H4 (cell line): ENCODE data around the gene TSSC4. TPM values are rescaled to one million over a fixed set of nuclear protein-coding genes. Genes with fewer than 3 reads are reported as not detected.

Source experiments
- DNase-seq: peaks from one replicate; pipeline ENCODE4 v3.0.0-alpha.2; 2015; ENCODE audit warnings: low spot score
- total RNA-seq: library from RNA; depleted of rRNA; stranded (reverse); fragments of >200 nt; shearing (Covaris generic); gene quantifications from 2 replicates; pipeline ENCODE4 v1.2.3, GENCODE V29; 2014

Gene TSSC4
- total RNA-seq, 1 experiment from 2014 or later = 32.8 TPM

DNA sequence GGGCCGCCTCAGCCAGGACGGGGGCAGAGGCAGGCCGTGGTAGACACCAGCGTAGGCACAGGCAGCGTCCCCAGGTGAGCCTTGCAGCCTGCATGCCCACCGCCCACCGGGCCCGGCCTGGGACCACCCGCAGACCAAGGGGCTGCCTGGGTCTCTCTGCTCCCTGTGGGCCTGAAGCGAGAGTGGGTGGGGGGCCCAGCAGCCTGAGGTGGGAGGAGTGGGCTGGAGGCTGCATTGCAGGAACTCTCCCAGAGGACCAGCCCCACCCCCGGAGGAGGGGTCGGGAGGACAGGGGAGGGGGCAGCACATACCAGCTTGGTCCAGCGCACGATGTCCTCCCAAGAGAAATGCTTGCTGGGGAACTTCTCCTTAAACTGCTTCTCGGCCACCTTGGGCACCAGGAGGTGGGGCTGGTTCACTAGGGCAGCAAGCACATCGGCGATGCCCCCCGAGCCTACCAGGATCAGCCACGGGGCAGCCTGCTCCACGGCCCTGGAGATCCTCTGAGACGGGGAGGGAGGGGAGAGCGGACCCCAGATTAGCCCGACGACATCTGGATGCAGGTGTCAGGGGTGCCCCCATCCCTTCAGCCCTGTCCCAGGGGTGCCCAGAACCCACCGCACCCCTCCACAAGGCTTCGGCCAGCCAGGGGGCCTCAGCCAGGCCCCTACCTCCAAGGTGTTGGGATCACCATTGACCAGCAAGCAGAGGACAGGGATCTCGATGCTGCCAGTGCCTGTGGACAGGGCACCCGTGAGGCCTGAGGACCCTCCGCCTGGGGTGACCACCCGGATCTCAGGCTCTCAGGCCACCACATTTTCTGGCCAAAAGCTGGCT, 17.5 kb downstream of the TSSC4 start:
- no peak for DNase-seq

DNA sequence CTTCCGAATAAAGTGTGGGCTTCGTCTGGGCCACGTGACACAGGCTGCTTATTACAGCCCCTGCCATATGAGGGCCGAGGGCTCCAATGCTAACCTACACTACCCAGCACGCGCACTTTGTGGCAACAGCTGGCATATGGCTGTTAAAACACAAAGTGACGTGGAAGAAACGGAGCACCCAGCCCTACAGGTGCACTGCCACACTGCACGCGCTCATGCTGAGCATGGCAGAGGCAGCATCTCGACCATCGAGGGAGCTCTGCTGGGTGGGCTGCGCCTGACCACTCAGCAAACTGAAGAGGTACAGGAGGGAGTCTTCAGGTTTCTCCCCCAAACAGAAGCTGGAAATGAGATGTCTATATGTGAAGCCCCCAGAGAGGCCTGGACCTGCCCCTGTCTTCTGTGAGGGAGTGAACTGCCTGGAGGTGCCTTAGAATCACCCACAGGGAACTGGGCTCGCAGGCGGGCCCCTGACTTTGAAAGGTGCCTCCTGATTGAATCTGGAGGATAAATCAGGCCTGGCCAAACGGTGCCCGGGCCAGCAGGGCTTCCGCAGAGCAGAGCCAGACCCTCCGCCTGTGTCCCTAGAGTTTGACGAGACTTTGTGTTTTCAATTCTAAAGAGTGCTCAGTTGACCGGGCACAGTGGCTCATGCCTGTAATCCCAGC, 18.3 kb downstream of the TSSC4 start:
- no peak for DNase-seq

DNA sequence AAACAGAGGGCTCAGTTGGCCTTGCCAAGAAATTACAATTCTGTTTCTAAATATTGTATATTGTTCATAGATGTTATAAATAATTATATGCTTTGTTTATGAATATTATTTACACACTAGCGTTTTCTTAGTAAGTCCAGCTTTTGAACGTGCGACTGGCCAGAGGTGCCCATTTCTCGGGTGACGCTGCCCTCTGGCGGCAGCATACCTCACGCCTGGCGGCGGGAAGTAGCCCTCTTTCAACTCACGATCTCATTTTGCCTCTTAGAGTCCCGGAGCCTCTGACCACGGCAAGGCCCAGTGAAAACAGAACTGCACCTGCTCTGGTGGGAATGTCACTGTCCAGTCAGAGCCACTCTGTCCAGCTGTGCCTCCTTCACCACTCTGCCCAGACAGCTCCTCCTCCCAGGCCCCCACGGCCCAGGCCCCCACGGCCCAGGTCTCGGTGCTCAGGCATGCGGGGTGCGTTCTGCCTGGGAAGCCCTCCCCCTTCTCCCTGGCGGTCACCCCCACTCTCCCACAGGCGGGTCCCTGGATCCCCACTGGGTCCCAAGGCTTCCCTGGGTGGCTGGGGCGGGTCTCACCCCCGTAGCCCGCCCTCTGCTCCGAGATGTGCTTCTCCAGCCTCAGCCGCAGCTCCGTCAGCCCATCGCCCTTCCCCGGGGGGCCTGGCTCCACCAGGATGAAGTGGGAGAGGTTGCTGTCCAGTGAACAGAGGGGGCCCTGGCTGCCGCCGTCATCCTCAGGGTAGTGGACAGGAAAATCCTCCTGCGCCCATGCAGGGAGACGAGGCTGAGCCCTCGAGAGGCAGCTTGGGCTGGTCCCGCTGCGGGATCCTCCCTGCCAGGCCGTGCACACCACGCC, 19.3 kb downstream of the TSSC4 start:
- peak; percentile 76 for DNase-seq

DNA sequence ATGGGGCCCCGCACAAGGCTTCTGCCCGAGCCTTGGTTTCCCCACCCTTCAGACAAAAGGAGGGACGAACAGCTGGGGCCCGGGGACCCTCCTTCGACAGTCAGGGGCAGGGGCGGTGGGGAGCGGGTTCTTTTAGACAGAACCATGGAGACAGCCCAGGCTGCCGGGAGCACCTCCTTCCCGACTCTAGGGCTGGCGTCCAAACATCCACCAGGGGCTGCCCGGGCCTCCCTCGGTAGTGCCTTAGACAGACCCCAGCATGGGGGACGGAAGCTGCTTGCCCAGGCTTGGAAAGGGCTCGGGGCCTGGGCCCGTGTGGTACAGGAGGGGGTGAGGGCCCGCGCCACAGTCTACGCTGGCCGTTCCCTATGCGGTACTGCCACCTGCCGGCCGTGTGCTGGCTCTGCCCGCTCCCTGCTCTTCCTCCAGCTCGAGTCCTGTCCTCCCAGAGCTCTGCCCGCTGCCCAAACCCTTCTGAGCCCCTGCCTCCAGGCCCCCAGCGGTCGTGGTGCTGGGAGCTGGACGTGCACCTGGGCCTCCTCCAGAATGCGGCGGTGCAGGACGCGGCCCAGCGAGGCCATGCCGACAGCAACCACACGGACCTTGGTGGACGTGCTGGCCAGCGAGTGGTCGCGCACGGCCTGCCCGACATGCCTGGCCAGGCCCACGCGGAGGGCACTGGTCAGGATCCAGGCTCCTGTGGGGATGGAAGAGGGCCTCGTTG, 20.1 kb downstream of the TSSC4 start:
- peak; percentile 69 for DNase-seq

DNA sequence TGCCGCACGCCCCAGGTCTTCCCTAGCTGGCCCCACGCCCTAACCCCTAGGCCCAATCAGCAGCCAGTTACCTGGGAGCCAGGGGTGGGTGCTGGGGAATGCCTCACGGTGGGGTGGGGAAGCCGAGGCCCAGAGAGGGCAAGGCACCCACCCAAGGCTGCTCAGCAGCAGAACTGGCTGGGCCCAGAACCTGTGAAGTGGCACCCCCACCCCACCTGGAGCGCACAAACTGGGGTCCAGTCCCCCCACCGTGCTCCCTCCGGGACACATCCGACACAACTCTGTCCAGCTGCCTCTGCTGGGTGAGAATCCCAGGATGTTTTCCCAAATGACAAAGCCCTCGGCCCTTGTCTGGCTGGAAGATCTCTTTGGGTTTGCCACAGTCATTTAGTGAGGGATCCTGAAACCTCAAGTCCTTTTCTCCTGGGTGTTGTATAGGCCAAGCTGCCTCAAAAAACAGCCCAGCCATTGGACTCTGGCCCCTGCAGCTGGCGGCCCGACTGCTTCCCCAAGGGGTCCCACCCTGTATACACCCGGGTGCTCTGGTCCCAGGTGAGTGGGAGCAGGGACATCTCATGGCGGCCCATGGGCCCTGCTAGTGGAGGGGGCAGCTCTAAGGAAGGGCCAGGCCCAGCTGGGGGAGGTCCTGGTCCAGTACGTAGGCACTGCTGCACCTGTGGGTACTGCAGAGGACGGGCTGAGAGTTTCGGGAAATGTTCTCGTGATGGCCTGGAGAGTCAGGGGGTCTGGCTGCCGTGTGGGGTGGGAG, 20.9 kb downstream of the TSSC4 start:
- DNase-seq = no peak

DNA sequence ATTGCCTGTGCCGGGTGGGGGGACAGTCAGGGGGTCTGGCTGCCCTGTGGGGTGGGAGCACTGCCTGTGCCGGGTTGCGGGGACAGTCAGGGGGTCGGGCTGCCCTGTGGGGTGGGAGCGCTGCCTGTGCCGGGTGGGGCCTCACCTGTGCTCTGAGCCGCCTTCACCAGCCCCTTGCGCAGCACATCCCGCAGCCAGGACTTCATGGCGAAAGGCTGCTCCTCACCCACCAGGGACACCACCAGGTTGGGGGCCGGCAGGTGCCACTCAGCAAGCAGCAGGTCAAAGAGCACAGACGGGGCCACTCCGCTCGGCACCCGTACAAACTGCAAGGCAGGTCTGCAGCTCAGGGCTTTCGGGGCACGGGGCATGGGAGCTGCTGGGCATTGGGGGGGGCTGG, 21.4 kb downstream of the TSSC4 start:
- DNase-seq = no peak

DNA sequence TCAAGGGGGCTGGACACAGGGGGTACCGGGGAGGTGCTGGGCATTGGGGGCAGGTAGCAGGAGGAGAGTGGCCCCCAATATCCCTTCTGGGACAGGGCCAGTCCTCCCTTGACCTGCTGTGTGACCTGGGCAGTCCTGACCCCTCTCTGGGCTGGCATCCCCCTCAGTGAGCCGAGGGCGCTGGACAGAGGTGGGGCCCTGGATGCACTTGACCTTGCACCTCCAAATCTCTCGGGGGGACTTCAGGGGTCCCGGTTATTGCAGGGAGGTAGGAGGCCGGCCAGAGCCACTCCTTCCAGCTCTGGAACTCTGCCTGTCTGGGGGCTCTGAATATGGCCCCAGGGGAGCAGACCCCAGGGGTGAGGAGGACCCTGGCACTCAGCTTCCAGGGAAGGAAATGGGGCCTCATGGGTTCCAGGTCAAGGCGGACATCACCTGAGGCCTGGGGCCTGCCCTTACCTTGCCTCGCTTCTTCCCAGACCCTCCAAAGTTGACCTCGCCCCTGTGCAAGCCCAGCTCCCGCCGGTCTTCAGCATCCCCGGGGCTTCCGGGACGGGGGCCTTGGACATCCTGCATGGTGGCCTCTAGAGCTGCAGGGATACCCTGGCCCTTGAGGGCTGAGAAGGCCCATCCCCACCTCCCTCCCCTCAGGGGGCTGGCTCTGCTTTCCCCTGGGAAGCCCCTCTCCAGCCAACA, 22.1 kb downstream of the TSSC4 start:
- no peak for DNase-seq

DNA sequence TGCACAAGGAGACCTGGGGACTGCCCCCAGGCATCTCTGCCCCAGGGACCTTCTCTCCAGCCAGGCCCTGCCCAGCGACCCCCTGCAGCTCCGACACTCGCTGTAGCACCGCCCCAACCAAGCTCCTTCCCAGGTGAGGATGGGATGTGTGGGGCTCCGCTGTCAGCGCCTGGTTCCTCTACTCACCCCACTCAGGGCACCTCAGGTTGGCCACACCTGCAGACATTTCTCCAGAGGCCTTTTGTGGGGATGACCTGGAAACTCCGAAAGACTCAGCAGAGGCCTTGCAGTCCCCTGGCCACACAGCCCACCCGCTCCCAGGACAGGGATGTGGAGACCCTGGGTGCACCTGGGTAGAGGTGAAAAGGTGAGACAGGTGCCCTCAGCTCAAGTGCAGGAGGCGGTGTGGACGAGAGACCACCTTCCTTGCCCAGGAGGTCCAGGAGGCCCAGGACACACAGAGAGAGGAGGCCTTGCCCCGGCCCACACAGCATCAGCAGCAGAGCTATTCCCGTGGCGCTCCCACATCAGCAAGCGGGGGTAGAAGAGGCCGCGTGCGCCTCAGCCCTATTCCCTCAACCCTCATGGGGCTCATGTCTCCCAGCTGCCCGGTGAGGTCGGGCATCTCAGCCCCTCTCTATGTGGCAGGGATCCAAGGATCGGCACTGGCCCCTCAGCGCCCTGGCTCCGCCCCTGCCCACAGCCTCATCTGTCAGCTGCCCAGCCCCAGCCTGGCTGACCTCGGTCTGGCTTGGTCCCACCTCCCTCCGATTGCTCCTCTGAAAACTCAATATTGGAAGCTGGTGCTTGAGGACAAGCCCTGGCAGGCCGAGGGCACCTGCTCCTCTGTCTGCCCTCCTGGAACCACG, 22.8 kb downstream of the TSSC4 start:
- no peak for DNase-seq

DNA sequence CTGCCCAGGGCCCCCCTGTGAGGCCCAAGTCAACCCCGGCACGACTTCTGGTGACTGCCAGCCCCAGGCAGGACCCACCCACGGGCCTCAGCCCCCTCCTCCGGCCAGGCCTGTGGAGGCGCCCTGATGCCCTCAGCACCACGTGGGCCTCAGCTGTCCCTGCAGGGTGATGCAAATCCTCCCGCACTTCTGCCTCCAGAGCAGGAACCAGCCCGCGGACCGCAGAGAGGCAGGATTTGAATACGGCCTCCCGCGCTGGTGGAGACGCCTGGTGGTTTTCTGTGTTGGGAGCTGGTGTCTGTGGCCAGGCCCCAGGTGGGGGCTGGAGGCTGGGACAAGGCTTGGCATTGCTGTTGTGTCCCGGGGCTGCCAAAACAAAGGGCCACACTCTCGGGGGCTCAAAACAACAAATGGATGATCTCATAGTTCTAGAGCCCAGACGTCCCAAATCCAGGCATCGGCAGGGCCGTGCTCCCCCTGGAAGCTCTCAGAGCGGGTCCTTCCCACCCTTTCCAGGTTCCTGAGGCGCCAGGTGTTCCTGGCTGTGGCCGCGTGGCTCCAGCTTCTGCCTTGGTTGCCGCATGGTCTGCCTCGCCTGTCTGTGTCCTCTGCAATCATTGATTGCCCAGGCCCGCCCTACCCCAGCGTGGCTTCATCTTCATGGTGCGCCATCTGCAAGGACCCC, 24.4 kb downstream of the TSSC4 start:
- no peak for DNase-seq

DNA sequence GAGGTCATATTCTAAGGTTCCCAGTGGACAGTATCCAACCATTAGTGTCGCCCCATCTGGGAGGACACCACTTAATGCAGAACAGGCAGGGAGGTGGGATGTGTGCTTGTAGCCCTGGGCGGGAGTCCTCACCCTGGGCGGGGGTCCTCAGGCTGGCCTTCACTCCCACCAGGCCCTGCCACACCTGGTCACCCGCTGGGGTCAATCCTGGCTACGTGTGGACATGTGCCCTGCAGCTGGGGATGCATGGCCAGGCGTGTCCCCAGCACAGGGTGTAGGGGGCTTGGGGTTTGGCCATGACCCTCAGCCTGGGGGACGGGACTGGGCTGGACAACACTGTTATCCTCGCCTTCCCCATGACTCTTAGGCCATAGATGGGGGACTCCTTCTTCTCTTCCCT, 25.0 kb downstream of the TSSC4 start:
- no peak for DNase-seq

DNA sequence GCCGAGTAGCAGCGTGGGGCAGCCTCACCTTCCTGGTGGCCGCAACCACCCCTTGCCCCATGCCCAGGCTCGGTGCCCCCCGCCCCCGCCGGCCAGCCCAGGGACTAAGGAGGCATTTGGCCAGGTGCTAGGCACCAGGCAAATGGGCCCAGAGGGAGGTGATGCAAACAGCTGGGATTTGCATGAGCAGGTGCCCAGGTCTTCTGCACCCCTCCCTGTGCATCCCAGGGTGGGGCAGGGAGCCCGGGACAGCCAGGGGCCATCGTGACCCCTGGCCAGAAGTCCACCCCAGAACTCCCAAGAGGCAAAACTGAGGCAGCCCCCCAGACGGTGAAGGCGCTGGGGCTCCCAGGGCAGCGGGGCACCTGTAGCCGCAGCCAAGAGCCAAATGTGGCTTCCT, 25.7 kb downstream of the TSSC4 start:
- DNase-seq = no peak

DNA sequence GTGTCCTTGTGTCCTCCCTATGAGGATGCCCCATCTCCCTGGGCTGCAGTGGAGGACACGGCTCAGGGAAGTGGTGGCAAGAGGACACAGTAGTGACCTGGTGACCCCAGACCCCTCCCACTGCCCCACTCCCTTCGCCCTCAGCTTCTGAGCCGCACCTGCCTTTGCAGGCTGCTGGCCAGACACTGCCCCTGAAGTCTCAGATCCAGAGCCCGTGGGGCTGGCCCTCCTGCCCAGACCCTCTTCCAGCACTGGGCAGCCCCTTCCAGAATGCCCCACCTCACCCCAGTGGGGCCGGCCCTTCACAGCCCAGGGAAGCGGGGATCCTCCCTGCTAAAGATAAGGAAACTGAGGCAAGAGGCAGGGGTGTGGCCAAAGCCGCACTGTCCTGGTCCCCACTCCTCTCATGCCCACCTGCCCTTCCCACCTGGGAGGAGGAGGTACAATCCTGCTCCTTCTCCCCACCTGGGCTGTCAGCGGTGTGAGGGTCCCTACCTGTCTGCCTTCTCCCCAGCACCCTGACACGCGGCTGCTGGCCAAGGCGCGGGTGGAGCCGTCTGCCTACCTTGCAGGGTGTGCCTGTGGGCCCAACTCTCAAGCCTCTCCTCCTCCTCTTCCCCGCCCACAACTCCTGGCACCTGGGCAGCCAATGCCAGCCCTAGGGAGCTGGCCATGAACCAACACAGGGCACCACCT, 26.4 kb downstream of the TSSC4 start:
- no peak for DNase-seq

DNA sequence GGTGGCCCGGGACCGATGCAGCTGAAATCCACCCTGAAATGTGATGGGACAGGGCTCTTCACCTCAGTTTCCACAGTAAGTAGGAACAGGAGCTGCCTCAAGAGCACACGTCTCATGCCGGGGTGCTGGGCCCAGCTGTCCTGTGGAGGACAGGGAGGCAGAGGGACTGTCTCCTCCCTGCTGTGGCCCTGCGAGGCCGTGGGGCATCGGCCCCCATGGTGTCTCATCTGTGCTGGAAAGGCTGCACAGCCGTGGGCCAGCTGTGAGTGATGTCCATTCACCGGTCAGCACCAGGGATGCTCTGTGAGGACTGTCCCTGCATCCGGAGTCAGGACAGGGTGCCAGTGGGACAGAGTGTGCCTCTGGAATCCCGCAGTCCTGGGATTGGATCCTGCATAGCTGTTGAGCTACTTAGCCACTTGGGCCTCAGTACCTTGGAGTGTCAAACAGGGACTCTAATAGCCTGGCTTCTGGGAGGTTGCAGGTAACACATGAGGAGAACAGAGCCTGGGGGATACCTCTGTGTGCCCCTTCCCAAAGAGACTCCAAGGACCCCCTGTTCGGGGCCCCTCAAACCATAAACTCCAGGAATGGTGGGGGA, 27.3 kb downstream of the TSSC4 start:
- DNase-seq = no peak

DNA sequence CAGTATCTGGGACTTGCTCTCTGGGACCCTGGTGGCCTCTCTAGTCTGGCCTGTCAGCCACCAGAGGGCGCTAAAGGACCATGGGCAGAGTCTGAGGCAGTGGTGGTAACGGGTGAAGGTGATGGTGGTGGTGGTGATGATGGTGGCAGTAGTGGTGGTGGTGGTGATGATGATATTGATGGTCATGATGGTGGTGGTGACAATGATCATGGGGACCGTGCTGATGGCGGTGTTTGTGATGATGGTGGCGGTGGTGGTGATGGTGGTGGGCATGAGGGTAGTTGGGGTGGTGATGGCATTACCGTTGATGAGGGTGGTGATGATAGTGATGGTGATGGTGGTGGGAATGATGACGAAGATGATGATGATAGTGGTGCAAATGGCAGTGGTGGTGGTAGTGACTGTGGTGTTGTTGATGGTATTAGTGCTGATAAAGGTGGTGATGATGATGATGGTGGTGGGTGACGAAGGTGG, 27.8 kb downstream of the TSSC4 start:
- DNase-seq = peak; percentile 55

DNA sequence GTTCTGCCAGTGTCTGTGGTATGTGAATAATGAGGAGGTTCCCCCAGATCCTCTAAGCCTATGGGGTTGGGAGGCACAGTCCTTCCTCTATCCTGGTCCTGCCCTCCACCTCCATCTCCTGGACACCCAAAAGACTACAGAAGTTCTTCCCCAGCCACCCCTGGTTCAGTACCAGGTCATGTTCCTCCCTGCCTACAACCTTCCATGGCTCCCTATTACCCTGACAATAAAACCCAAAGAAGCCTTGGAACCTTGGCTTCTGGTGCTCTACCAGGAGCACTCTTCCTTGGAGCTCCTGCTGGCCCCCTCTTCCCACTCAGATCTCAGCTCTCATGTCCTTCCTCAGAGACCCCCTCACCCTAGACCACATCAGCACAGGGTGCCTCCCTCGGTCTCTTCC, 30.8 kb downstream of the TSSC4 start:
- no peak for DNase-seq

DNA sequence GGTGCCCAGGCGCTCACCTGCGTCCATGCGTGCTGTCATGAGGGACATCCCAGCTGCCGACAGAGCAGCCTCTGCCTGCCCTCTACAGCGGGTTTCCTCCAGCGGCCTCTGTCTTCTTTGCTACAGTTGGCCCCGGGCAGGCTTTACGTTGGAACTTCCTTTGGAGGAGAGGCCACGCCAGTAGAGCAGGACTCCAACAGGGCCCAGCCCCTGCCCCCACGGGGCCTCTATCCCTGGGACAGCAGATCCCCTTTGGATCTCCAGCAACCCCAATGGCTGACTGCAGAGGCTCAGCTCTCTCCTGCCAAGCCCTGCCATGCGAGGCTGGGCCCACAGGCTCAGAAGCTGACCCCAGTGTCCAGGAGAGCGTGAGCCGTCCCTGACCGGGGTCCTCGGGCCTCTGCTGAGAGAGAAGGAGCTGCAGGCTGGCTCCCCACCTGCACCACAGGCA, 31.6 kb downstream of the TSSC4 start:
- no peak for DNase-seq

DNA sequence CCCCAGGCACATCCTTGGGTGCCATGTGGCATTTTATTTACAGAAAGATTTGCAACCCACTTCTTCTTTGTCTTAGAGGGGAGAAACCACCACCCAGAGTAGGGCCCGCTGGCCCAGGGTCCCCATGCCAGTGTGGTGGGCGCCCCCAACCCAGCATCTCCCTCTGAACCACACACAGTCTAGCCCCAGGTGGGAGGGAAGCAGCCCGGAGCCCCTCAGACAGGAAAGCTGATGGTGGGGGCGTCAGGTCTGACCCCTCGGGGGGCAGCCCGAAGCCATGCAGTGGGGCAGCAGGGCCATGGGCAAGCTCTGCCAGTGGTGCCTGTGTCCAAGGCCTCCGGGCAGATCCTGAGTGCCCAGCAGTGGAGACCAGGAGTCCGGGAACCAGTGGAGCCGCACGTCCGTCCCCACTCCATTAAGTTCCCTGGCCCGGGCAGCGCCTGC, 32.1 kb downstream of the TSSC4 start:
- no peak for DNase-seq
